ENCODE data around the gene LMO7. TPM values are rescaled to one million over a fixed set of nuclear protein-coding genes. Genes with fewer than 3 reads are reported as not detected.

LMO7 gene
- total and polyA plus RNA-seq, 2 of the 8 experiments (the other 6 are each of a cell fraction or from before 2014, with no cell fraction given) = 8.1 to 28.3 TPM

GRCh38 chr13:75694722-75695121 is 58.6 kb downstream of the LMO7 start:
- H3K4me1 ChIP-seq (replicated peaks in 1 of 4; ENCODE audit: control insufficient read depth in 3 of 4, insufficient read depth in 4 of 4, low read length in 3 of 4) = no peaks in the 10 kb centered on the region
- no peak overlapping the region for H3K14ac ChIP-seq (ENCODE audit: insufficient read length)
- 88% methylated on average over 8 of the region's 8 CpGs; no CpG with 5 or more reads in 1 of the 2 experiments for WGBS, 2 experiments (ENCODE audit: extremely low coverage in 1 of 2, insufficient coverage in 1 of 2, insufficient read length in 1 of 2, insufficient replicate concordance in 2 of 2, low coverage in 1 of 2, low lambda C conversion rate in 2 of 2, missing lambda C conversion rate in 1 of 2)
- no peak overlapping the region for H2BK15ac ChIP-seq (ENCODE audit: low read length)
- H4K8ac ChIP-seq (ENCODE audit: extremely low read depth, insufficient read depth, low read length) = no peak overlapping the region
- FAIRE-seq (no peak), DNase-seq (ENCODE audit: low read depth in 1 of 2, low spot score in 2 of 2) (no peak)
- peaks cover 0 to 2% (median 0%) of the 10 kb centered on the region in 4 experiments; a peak in 3 of 8 replicates for H3K36me3 ChIP-seq (ENCODE audit: control insufficient read depth in 2 of 4, insufficient read depth in 4 of 4, low read length in 3 of 4)
- H3K9ac ChIP-seq (replicated peaks in 1 of 4; ENCODE audit: extremely low read depth in 1 of 4, low read depth in 3 of 4, low read length in 3 of 4) = no peak overlapping the region
- H3K4me2 ChIP-seq (ENCODE audit: insufficient read depth in 1 of 2, low read depth in 2 of 2, low read length in 2 of 2) = no peak overlapping the region
- no peak overlapping the region for H3K23ac ChIP-seq (ENCODE audit: insufficient read length)
- H3K79me2 ChIP-seq (ENCODE audit: control insufficient read depth in 1 of 2, insufficient read depth in 2 of 2, low read length in 2 of 2) = no peaks in the 10 kb centered on the region
- H2AK5ac ChIP-seq (ENCODE audit: low read depth, low read length) = no peak overlapping the region
- H3K79me1 ChIP-seq (ENCODE audit: low read depth, low read length) = no peaks in the 10 kb centered on the region
- no peak overlapping the region for H2BK120ac ChIP-seq (replicated peaks; ENCODE audit: low read depth, low read length)
- no peaks in the 10 kb centered on the region for H3K27me3 ChIP-seq (replicated peaks in 1 of 4; ENCODE audit: control insufficient read depth in 3 of 4, extremely low read depth in 1 of 4, insufficient read depth in 3 of 4, low read length in 3 of 4)
- CTCF ChIA-PET (ENCODE audit: partially characterized antibody) = interaction anchor here (0.8 to 6.3 kb wide), 31 partner anchors 9 to 1208 kb away, joined by 3 to 128 read pairs (median 4); partner anchors contain the start of gene TBC1D4
- no peak overlapping the region for H3K56ac ChIP-seq (replicated peaks; ENCODE audit: insufficient read length, low read depth, low read length)
- peaks cover 6 to 7% of the 10 kb centered on the region in 2 experiments; a peak in 3 of 4 replicates for H3K9me3 ChIP-seq (ENCODE audit: insufficient read depth in 2 of 2, low read depth in 1 of 2, low read length in 1 of 2)
- H2AFZ ChIP-seq (ENCODE audit: low read length) = no peak overlapping the region
- H2BK12ac ChIP-seq (ENCODE audit: low read depth, low read length) = no peak overlapping the region; the same call in 1 of the 2 replicates
- H3K4ac ChIP-seq (replicated peaks; ENCODE audit: insufficient read length, low read depth, low read length) = no peak overlapping the region
- POLR2A ChIA-PET (ENCODE audit: partially characterized antibody) = no interaction called here
- H4K5ac ChIP-seq (ENCODE audit: insufficient read length, low read depth, low read length) = no peak overlapping the region
- H3K4me3 ChIP-seq (ENCODE audit: extremely low read depth in 1 of 4, insufficient read depth in 2 of 4, low read depth in 3 of 4, low read length in 4 of 4) = no peak overlapping the region
- H3K18ac ChIP-seq (ENCODE audit: extremely low read depth, low read length) = no peak overlapping the region
- no peak overlapping the region; the same call in 1 of the 2 replicates for H2BK20ac ChIP-seq (ENCODE audit: low read length)
- H4K91ac ChIP-seq (replicated peaks; ENCODE audit: insufficient read length, low read length) = no peak overlapping the region
- no peaks in the 10 kb centered on the region for H4K20me1 ChIP-seq (replicated peaks in 1 of 2; ENCODE audit: control insufficient read depth in 1 of 2, insufficient read depth in 2 of 2, low read length in 2 of 2)
- no peak overlapping the region for H2BK5ac ChIP-seq (ENCODE audit: low read depth, low read length)
- no peaks in the 10 kb centered on the region for H3K23me2 ChIP-seq (ENCODE audit: low read depth, low read length)
- no peak overlapping the region for H3K27ac ChIP-seq (ENCODE audit: low read depth, low read length)
- TF ChIP-seq CBX8 (IDR thresholded peaks at IDR 0.05; ENCODE audit: borderline replicate concordance, low read depth, low read length) = no peak
- TF ChIP-seq TAF7 (optimal IDR thresholded peaks at IDR 0.05; ENCODE audit: borderline replicate concordance, low read depth, low read length) = no peak
- TF ChIP-seq CTCF (IDR thresholded peaks at IDR 0.05; ENCODE audit: control extremely low read depth in 1 of 3, insufficient read depth in 1 of 3, low read depth in 1 of 3, low read length in 3 of 3) = no peak
- no peak for TF ChIP-seq HDAC6 (IDR thresholded peaks at IDR 0.05; ENCODE audit: low read depth, low read length)
- TF ChIP-seq JUND (IDR thresholded peaks at IDR 0.05; ENCODE audit: low read length) = no peak
- TF ChIP-seq CTBP2 (IDR thresholded peaks at IDR 0.05; ENCODE audit: borderline replicate concordance, insufficient read depth, insufficient read length, low read length) = no peak
- TF ChIP-seq CREB1 (IDR thresholded peaks at IDR 0.05) = no peak
- TF ChIP-seq SIX5 (IDR thresholded peaks at IDR 0.05; ENCODE audit: low read depth, low read length) = no peak
- TF ChIP-seq NRF1 (IDR thresholded peaks at IDR 0.05; ENCODE audit: low read depth, low read length) = no peak
- no peak for TF ChIP-seq RNF2 (IDR thresholded peaks at IDR 0.05; ENCODE audit: borderline replicate concordance, low read depth, low read length, missing control alignments, poor library complexity, severe bottlenecking)
- no peak for TF ChIP-seq RAD21 (IDR thresholded peaks at IDR 0.05 in 1 of 2, conservative IDR thresholded peaks at IDR 0.05 in 1 of 2; ENCODE audit: low read depth in 2 of 2, low read length in 2 of 2)
